ENCODE data around the gene MBP. TPM values are rescaled to one million over a fixed set of nuclear protein-coding genes. Genes with fewer than 3 reads are reported as not detected.

Gene MBP
- total RNA-seq, 2 donors from 2014 or later, result 52.2 to 60.0 TPM

- Mint-ChIP-seq H3K9me3 (peaks cover 5 to 11% of the 10 kb centered on the region in 2 donors), H3K27ac (no peak overlapping the region), H3K36me3 (peaks cover 0 to 23% of the 10 kb centered on the region in 2 donors)
- no peak for DNase-seq (ENCODE audit: low spot score in 2 of 2)
- no peak for ATAC-seq
Observed at GRCh38 chr18:77014538-77014937, 118.0 kb downstream of the MBP start.

GRCh38 chr18:77013811-77014521 is 118.6 kb downstream of the MBP start:
- DNase-seq (ENCODE audit: low spot score in 2 of 2) (no peak), ATAC-seq (no peak)
- peak overlapping the region in 1 of 2 donors; percentile 58 for H3K27ac Mint-ChIP-seq
- peaks cover 0 to 18% of the 10 kb centered on the region in 2 donors for H3K36me3 Mint-ChIP-seq
- peaks cover under 1 to 7% of the 10 kb centered on the region in 2 donors for H3K9me3 Mint-ChIP-seq

GRCh38 chr18:77012806-77013541 is 119.6 kb downstream of the MBP start:
- DNase-seq (ENCODE audit: low spot score in 2 of 2), result no peak
- H3K36me3 Mint-ChIP-seq, result peaks cover 0 to 17% of the 10 kb centered on the region in 2 donors
- ATAC-seq, result no peak
- H3K9me3 Mint-ChIP-seq, result no peaks in the 10 kb centered on the region
- no peak overlapping the region for H3K27ac Mint-ChIP-seq

GRCh38 chr18:77012120-77012519 is 120.5 kb downstream of the MBP start:
- no peak for DNase-seq (ENCODE audit: low spot score in 2 of 2)
- H3K27ac Mint-ChIP-seq, result peak overlapping the region in 1 of 2 donors; percentile 62

GRCh38 chr18:77009675-77010074 is 122.9 kb downstream of the MBP start:
- DNase-seq (ENCODE audit: low spot score in 2 of 2), result no peak
- H3K36me3 Mint-ChIP-seq, result no peaks in the 10 kb centered on the region
- H3K9me3 Mint-ChIP-seq, result no peaks in the 10 kb centered on the region
- no peak for ATAC-seq
- peak overlapping the region in 1 of 2 donors; percentile 47 for H3K27ac Mint-ChIP-seq

More at GRCh38 chr18:77012120-77012519, 120.5 kb downstream of the MBP start:
- H3K9me3 Mint-ChIP-seq, result no peaks in the 10 kb centered on the region
- no peak for ATAC-seq
- H3K36me3 Mint-ChIP-seq, result peaks cover 0 to 12% of the 10 kb centered on the region in 2 donors

- no peaks in the 10 kb centered on the region for H3K36me3 Mint-ChIP-seq
- no peak for ATAC-seq
- DNase-seq (ENCODE audit: low spot score in 2 of 2), result no peak
- H3K27ac Mint-ChIP-seq, result peak overlapping the region; percentile 15 to 36
- H3K9me3 Mint-ChIP-seq, result no peaks in the 10 kb centered on the region
Observed at GRCh38 chr18:77008576-77009315, 123.8 kb downstream of the MBP start.

- DNase-seq (ENCODE audit: low spot score in 2 of 2), result no peak
- Mint-ChIP-seq H3K9me3 (no peaks in the 10 kb centered on the region), H3K27ac (peak overlapping the region; percentile 40 to 79), H3K36me3 (no peaks in the 10 kb centered on the region)
- ATAC-seq, result no peak
Observed at GRCh38 chr18:77008006-77008405, 124.6 kb downstream of the MBP start.

GRCh38 chr18:77007251-77007650 is 125.3 kb downstream of the MBP start:
- H3K9me3 Mint-ChIP-seq, result no peaks in the 10 kb centered on the region
- H3K27ac Mint-ChIP-seq, result peak overlapping the region; percentile 40 to 84
- DNase-seq (ENCODE audit: low spot score in 2 of 2), result no peak
- no peaks in the 10 kb centered on the region for H3K36me3 Mint-ChIP-seq
- no peak for ATAC-seq

GRCh38 chr18:77006305-77007175 is 126.0 kb downstream of the MBP start:
- ATAC-seq, result no peak
- DNase-seq (ENCODE audit: low spot score in 2 of 2), result no peak
- H3K27ac Mint-ChIP-seq, result peak overlapping the region in 1 of 2 donors; percentile 40

GRCh38 chr18:77005651-77006195 is 126.9 kb downstream of the MBP start:
- Mint-ChIP-seq H3K27ac (peak overlapping the region in 1 of 2 donors; percentile 65), H3K9me3 (no peaks in the 10 kb centered on the region), H3K36me3 (no peaks in the 10 kb centered on the region)
- DNase-seq (ENCODE audit: low spot score in 2 of 2) (no peak), ATAC-seq (no peak)

More at GRCh38 chr18:77006305-77007175, 126.0 kb downstream of the MBP start:
- Mint-ChIP-seq H3K36me3 (no peaks in the 10 kb centered on the region), H3K9me3 (no peaks in the 10 kb centered on the region)

GRCh38 chr18:77004555-77005380 is 127.8 kb downstream of the MBP start:
- ATAC-seq, result peak; percentile 7 to 73
- no peaks in the 10 kb centered on the region for H3K9me3 Mint-ChIP-seq
- H3K27ac Mint-ChIP-seq, result peak overlapping the region; percentile 55 to 59
- DNase-seq (ENCODE audit: low spot score in 2 of 2), result no peak
- no peaks in the 10 kb centered on the region for H3K36me3 Mint-ChIP-seq

- DNase-seq (ENCODE audit: low spot score in 2 of 2), result no peak
- ATAC-seq, result no peak
- H3K9me3 Mint-ChIP-seq, result no peaks in the 10 kb centered on the region
- H3K36me3 Mint-ChIP-seq, result no peaks in the 10 kb centered on the region
- H3K27ac Mint-ChIP-seq, result no peak overlapping the region
Observed at GRCh38 chr18:77003316-77003715, 129.3 kb downstream of the MBP start.

GRCh38 chr18:77002496-77002895 is 130.1 kb downstream of the MBP start:
- DNase-seq (ENCODE audit: low spot score in 2 of 2) (no peak), ATAC-seq (no peak)
- H3K36me3 Mint-ChIP-seq, result no peaks in the 10 kb centered on the region
- peak overlapping the region in 1 of 2 donors; percentile 6 for H3K27ac Mint-ChIP-seq
- H3K9me3 Mint-ChIP-seq, result no peaks in the 10 kb centered on the region

- no peak for ATAC-seq
- H3K36me3 Mint-ChIP-seq, result no peaks in the 10 kb centered on the region
- no peaks in the 10 kb centered on the region for H3K9me3 Mint-ChIP-seq
- no peak for DNase-seq (ENCODE audit: low spot score in 2 of 2)
- no peak overlapping the region for H3K27ac Mint-ChIP-seq
Observed at GRCh38 chr18:77001979-77002378, 130.6 kb downstream of the MBP start.

- Mint-ChIP-seq H3K36me3 (no peaks in the 10 kb centered on the region), H3K9me3 (no peaks in the 10 kb centered on the region), H3K27ac (peak overlapping the region in 1 of 2 donors; percentile 46)
- ATAC-seq, result no peak
- DNase-seq (ENCODE audit: low spot score in 2 of 2), result no peak
Observed at GRCh38 chr18:77001041-77001440, 131.5 kb downstream of the MBP start.

Measured in activated naive CD4-positive, alpha-beta T cell treated with anti-CD3 and anti-CD28 coated beads, Interleukin-2, amount 50 U/mL, for 72 hours (primary cell).